ENCODE data around the gene RAB1B.

The RAB1B gene

DNA sequence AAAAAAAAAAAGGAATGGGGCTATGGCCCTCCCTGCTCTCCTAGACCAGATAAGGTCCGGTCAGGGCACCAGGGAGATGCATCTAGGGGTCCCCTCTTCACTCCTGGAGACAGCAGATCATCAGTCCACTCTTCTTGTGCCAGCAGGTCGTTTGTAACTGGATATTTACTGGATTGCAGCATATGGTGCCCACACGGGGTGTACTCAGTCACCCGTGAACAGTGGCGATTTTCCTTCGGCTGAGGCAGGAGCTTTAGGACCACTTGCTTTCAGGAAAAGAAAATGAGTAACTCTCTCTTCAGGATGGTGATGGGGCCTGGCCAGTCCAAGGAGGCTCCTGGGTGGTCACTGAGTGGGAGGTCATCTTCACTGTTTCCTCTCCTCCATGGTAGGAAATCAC, 38.3 kb upstream of the RAB1B start:
- in situ Hi-C loops (cut with MboI; ENCODE audit: low sequenced_read_pairs, unreplicated experiment) = no loop called here
- TF ChIP-seq, protein P1, sequence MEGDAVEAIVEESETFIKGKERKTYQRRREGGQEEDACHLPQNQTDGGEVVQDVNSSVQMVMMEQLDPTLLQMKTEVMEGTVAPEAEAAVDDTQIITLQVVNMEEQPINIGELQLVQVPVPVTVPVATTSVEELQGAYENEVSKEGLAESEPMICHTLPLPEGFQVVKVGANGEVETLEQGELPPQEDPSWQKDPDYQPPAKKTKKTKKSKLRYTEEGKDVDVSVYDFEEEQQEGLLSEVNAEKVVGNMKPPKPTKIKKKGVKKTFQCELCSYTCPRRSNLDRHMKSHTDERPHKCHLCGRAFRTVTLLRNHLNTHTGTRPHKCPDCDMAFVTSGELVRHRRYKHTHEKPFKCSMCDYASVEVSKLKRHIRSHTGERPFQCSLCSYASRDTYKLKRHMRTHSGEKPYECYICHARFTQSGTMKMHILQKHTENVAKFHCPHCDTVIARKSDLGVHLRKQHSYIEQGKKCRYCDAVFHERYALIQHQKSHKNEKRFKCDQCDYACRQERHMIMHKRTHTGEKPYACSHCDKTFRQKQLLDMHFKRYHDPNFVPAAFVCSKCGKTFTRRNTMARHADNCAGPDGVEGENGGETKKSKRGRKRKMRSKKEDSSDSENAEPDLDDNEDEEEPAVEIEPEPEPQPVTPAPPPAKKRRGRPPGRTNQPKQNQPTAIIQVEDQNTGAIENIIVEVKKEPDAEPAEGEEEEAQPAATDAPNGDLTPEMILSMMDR (IDR thresholded peaks at IDR 0.05; ENCODE audit: borderline replicate concordance, control extremely low read depth, extremely low read depth, insufficient read depth, missing control alignments) = no peak
- DNase-seq (ENCODE audit: low spot score) = no peak

DNA sequence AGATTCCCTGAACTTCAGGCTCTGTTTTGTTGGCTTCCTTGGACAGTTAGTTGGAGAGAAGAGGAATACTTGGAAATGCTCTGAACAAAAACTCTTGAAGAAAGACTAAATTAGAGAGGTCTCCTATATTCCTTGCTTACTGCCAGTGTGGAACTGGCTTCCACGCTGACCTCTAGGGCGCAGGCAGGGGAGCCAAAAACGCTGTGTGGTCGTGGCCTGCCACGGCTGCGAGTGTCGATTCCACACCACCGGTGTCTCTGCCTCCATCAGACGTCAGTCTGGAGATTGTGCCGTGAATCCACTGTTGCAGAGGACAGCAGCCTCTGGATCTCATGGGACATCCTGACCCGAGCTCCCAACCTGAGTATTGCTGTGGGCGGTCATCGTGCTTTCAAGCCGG, 37.5 kb upstream of the RAB1B start:
- in situ Hi-C loops (cut with MboI; ENCODE audit: low sequenced_read_pairs, unreplicated experiment) = no loop called here
- TF ChIP-seq, protein P1 (IDR thresholded peaks at IDR 0.05; ENCODE audit: borderline replicate concordance, control extremely low read depth, extremely low read depth, insufficient read depth, missing control alignments) = no peak
- no peak for DNase-seq (ENCODE audit: low spot score)

DNA sequence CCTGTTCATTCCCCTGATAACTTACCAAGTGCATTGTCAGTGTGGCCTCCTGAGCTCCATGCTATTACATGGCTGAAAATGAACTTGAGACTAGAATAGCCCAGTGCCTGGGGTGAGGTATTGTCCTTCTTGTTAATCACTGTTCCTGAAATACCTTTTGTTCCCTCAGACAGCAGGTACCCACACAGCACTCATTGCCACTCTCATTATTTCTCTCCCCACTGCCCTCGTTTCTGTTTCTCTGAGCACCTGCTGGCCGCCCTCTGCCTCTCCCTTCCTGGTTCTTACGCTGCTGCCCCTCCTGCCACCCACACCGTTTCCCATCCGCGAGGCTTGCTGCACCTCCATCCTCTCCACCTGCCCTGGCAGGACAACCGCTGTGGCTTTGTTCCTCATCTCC, 36.9 kb upstream of the RAB1B start:
- TF ChIP-seq, protein P1 (IDR thresholded peaks at IDR 0.05; ENCODE audit: borderline replicate concordance, control extremely low read depth, extremely low read depth, insufficient read depth, missing control alignments) = no peak
- no peak for DNase-seq (ENCODE audit: low spot score)
- in situ Hi-C loops (cut with MboI; ENCODE audit: low sequenced_read_pairs, unreplicated experiment) = no loop called here

DNA sequence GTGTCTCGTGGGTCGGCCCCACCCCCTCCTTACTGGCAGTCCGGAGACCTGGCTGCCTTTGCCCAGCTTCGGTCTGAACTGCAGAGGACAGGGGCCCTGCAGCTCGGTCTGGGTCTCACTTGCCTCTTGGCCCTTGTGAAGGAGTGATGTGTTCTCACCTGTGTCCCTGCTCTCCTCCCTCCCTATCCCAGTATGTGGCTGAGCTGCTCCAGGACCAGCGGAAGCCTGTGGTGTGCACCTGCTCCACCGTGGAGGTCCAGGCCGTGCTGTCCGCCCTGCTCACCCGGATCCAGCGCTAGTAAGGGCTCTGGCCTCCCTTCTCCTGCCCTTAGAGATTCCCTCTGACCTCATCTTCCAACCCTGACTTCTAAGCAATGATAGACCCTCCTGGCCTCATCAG, 35.7 kb upstream of the RAB1B start:
- no peak for DNase-seq (ENCODE audit: low spot score)
- in situ Hi-C loops (cut with MboI; ENCODE audit: low sequenced_read_pairs, unreplicated experiment) = no loop called here
- TF ChIP-seq, protein P1 (IDR thresholded peaks at IDR 0.05; ENCODE audit: borderline replicate concordance, control extremely low read depth, extremely low read depth, insufficient read depth, missing control alignments) = no peak

DNA sequence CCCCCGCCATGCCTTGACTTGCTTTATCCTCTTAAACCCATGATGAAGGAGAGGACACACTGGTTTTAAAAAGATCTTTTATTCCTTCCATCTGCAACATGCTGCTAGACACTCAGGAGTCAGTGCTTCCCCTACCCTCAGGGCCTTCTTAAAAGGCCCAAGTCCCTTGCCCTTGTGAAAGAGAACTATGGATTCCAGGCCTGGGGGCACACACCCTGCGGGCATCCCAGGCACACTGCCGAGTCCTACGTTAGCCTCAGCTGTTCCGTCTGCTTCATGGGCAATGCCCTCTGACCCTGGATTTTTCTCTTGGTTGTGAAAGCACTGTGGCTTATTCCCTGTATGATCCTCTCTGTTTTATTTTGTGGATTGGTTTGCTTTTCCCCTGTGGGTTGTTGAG, 35.1 kb upstream of the RAB1B start:
- no peak for DNase-seq (ENCODE audit: low spot score)
- TF ChIP-seq, protein P1 (IDR thresholded peaks at IDR 0.05; ENCODE audit: borderline replicate concordance, control extremely low read depth, extremely low read depth, insufficient read depth, missing control alignments) = no peak
- in situ Hi-C loops (cut with MboI; ENCODE audit: low sequenced_read_pairs, unreplicated experiment) = no loop called here

DNA sequence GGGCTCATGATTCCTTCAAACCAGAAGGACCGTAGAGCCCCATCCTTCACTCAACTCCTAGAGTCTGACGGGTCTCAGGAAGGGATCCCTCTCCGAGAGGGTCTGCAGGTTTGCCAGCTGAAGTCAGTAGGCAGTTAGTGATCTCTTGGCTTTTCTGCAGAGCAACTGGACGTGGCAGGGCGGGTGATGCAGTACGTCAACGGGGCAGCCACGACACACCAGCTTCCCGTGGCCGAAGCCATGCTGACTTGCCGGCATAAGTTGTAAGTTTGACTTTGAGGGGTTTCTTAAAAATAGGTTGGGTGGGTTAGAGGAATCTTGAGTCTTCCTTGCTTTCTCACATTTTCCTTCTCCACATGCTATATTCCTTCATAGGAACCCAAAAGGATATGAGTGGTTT, 33.3 kb upstream of the RAB1B start:
- TF ChIP-seq, protein P1 (IDR thresholded peaks at IDR 0.05; ENCODE audit: borderline replicate concordance, control extremely low read depth, extremely low read depth, insufficient read depth, missing control alignments) = no peak
- no peak for DNase-seq (ENCODE audit: low spot score)
- in situ Hi-C loops (cut with MboI; ENCODE audit: low sequenced_read_pairs, unreplicated experiment) = no loop called here

DNA sequence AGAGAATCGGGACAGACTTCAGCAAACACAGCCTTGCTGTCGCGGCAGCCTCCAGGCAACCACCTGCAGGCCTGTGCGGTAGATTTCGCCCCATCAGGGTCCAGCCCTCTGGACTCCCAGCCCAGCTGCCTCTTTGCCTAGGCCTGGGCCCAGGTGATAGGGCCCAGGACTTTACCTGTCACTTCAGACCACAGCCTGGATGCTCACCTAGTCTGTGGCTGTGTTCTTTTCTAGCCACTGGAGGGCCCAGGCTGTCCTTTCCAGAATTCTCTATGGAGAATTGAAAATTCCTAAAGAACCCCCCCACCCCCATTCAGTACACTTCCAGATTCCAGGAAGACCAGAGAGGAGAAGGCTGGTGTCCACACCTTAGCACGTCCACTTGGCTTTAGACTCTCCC, 30.6 kb upstream of the RAB1B start:
- TF ChIP-seq, protein P1 (IDR thresholded peaks at IDR 0.05; ENCODE audit: borderline replicate concordance, control extremely low read depth, extremely low read depth, insufficient read depth, missing control alignments) = no peak
- in situ Hi-C loops (cut with MboI; ENCODE audit: low sequenced_read_pairs, unreplicated experiment) = no loop called here
- no peak for DNase-seq (ENCODE audit: low spot score)
